ENCODE measurements around the gene DLGAP4.
"Not testable (repeated sequence)": the region's sequence is repeated elsewhere in the genome, so short reads cannot be mapped to it uniquely, and the experiment has no call there.

Gene DLGAP4

GRCh38 chr20:36498386-36499179 lies 192.4 kb downstream of the DLGAP4 start:
- Histone ChIP-seq H3K36me3 (ENCODE audit: insufficient read depth, low read depth, low read length) (peaks cover 72% of the 10 kb centered on the region), H3K9me3 (ENCODE audit: insufficient read depth, low read depth, low read length) (no peaks in the 10 kb centered on the region), H3K27me3 (ENCODE audit: insufficient read depth, low read length) (no peaks in the 10 kb centered on the region), H3K9ac (ENCODE audit: low read depth, low read length) (no peak overlapping the region), H3K27ac (ENCODE audit: low read length) (no peak overlapping the region), H3K4me1 (ENCODE audit: insufficient read depth, low read length) (no peaks in the 10 kb centered on the region), H3K4me3 (ENCODE audit: low read length) (no peak overlapping the region)

DNA sequence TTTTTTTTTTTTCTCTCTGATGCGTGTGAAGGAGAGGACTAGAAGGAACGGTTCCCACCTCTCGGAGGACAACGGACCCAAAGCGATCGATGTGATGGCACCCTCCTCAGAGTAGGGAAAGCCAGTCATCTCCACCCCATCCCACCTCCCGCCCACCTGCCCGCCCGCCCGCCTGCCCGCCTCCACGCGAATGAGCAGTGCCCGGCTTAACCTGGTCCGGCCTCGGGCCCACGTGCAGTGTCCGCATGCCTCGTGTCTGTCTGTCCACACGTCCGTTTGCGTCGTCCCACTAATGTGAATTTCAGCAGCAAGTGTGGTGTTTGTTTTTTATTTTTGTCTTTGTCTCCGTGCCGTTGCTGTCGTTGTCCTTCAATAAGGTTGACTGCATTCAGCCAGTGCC lies 193.1 kb downstream of the DLGAP4 start:
- Histone ChIP-seq H3K9ac (ENCODE audit: low read depth, low read length) (no peak overlapping the region), H3K27me3 (ENCODE audit: insufficient read depth, low read length) (no peaks in the 10 kb centered on the region), H3K4me3 (ENCODE audit: low read length) (no peak overlapping the region), H3K36me3 (ENCODE audit: insufficient read depth, low read depth, low read length) (peaks cover 74% of the 10 kb centered on the region), H3K4me1 (ENCODE audit: insufficient read depth, low read length) (no peaks in the 10 kb centered on the region), H3K27ac (ENCODE audit: low read length) (no peak overlapping the region), H3K9me3 (ENCODE audit: insufficient read depth, low read depth, low read length) (no peaks in the 10 kb centered on the region)

DNA sequence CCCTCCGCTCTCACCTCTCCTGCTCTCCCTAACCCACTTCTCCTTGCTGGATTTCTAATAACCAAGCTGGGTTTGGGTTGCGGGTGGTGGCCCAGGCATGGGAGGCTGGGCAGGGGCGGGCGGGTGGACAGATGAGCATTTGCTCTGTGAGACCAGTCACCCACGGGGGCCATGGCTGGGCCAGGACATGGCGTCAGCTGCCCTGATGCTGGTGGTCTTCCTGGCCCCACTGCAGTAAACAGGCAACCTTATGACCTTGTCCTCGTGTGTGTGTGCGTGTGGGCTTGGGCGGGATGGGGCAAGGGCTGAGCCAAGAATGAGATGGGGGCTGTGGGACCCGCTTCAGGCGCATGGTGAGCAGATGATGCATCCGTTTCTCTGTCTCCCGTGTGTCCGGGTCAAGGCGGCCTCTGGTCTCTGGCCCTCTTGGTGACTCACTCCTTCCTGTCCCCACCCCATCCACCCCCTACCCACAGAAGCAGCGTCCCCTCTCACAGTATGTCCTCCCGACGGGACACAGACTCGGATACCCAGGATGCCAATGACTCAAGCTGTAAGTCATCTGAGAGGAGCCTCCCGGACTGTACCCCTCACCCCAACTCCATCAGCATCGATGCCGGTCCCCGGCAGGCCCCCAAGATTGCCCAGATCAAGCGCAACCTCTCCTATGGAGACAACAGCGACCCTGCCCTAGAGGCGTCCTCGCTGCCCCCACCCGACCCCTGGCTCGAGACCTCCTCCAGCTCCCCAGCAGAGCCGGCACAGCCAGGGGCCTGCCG lies 193.8 kb downstream of the DLGAP4 start:
- Histone ChIP-seq H3K27me3 (ENCODE audit: insufficient read depth, low read length) (no peaks in the 10 kb centered on the region), H3K27ac (ENCODE audit: low read length) (no peak overlapping the region), H3K36me3 (ENCODE audit: insufficient read depth, low read depth, low read length) (peaks cover 81% of the 10 kb centered on the region), H3K4me3 (ENCODE audit: low read length) (no peak overlapping the region), H3K9me3 (ENCODE audit: insufficient read depth, low read depth, low read length) (no peaks in the 10 kb centered on the region), H3K9ac (ENCODE audit: low read depth, low read length) (no peak overlapping the region), H3K4me1 (ENCODE audit: insufficient read depth, low read length) (no peaks in the 10 kb centered on the region)

DNA sequence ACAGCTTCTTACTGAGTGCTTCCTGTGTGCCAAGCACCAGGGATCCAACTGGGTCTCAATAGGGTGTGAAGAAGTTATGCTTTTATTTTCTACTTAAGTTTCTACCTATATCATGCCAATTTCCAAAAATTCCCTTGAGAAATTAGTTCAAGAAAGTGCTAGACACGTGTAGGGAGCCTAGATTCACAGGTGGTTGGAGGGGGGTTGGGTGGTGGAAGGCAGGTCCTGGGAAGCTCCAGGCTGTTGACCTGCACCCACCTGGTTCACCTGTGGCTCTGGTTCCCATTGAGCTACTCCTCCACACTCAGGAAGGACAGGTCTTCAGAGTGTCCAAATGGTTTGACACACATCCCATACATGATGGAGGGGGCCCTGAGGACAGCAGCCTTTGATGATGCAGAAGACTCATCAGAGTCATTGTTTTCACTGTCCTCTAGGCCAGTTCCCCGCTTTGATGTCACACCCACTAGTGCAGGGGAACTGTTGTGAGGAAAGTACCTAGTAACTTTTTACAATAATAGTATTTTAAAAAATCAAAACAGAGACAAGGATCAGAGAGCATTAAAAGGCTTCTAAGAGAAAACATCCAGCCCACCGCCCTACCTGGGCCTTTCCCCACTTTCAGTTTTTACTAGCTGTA lies 195.3 kb downstream of the DLGAP4 start:
- Histone ChIP-seq H3K36me3 (ENCODE audit: insufficient read depth, low read depth, low read length) (peaks cover 87% of the 10 kb centered on the region), H3K4me1 (ENCODE audit: insufficient read depth, low read length) (no peaks in the 10 kb centered on the region), H3K4me3 (ENCODE audit: low read length) (no peak overlapping the region), H3K9ac (ENCODE audit: low read depth, low read length) (no peak overlapping the region), H3K27ac (ENCODE audit: low read length) (no peak overlapping the region), H3K27me3 (ENCODE audit: insufficient read depth, low read length) (no peaks in the 10 kb centered on the region), H3K9me3 (ENCODE audit: insufficient read depth, low read depth, low read length) (no peaks in the 10 kb centered on the region)

GRCh38 chr20:36504295-36504694 lies 198.2 kb downstream of the DLGAP4 start:
- Histone ChIP-seq H3K9ac (ENCODE audit: low read depth, low read length) (no peak overlapping the region), H3K4me3 (ENCODE audit: low read length) (no peak overlapping the region), H3K27me3 (ENCODE audit: insufficient read depth, low read length) (no peaks in the 10 kb centered on the region), H3K36me3 (ENCODE audit: insufficient read depth, low read depth, low read length) (peaks cover 76% of the 10 kb centered on the region), H3K9me3 (ENCODE audit: insufficient read depth, low read depth, low read length) (no peaks in the 10 kb centered on the region), H3K27ac (ENCODE audit: low read length) (no peak overlapping the region), H3K4me1 (ENCODE audit: insufficient read depth, low read length) (no peaks in the 10 kb centered on the region)

GRCh38 chr20:36506253-36506652 lies 200.1 kb downstream of the DLGAP4 start:
- peaks cover 57% of the 10 kb centered on the region for H3K36me3 ChIP-seq (ENCODE audit: insufficient read depth, low read depth, low read length)
- no peaks in the 10 kb centered on the region for H3K27me3 ChIP-seq (ENCODE audit: insufficient read depth, low read length)
- H3K9ac ChIP-seq (ENCODE audit: low read depth, low read length) = no peak overlapping the region
- H3K27ac ChIP-seq (ENCODE audit: low read length) = no peak overlapping the region
- no peak overlapping the region for H3K4me3 ChIP-seq (ENCODE audit: low read length)
- H3K9me3 ChIP-seq (ENCODE audit: insufficient read depth, low read depth, low read length) = no peaks in the 10 kb centered on the region
- H3K4me1 ChIP-seq (ENCODE audit: insufficient read depth, low read length) = no peaks in the 10 kb centered on the region

- peaks cover 44% of the 10 kb centered on the region for H3K36me3 ChIP-seq (ENCODE audit: insufficient read depth, low read depth, low read length)
Measured at GRCh38 chr20:36507746-36508145, 201.6 kb downstream of the DLGAP4 start.

GRCh38 chr20:36519012-36519719 lies 213.0 kb downstream of the DLGAP4 start:
- Histone ChIP-seq H3K27ac (ENCODE audit: low read length) (no peak overlapping the region), H3K9ac (ENCODE audit: low read depth, low read length) (no peak overlapping the region), H3K9me3 (ENCODE audit: insufficient read depth, low read depth, low read length) (no peaks in the 10 kb centered on the region), H3K27me3 (ENCODE audit: insufficient read depth, low read length) (no peaks in the 10 kb centered on the region), H3K4me3 (ENCODE audit: low read length) (no peak overlapping the region), H3K4me1 (ENCODE audit: insufficient read depth, low read length) (no peaks in the 10 kb centered on the region), H3K36me3 (ENCODE audit: insufficient read depth, low read depth, low read length) (peaks cover 59% of the 10 kb centered on the region)

More at GRCh38 chr20:36507746-36508145, 201.6 kb downstream of the DLGAP4 start:
- H3K27me3 ChIP-seq (ENCODE audit: insufficient read depth, low read length) = no peaks in the 10 kb centered on the region
- no peak overlapping the region for H3K27ac ChIP-seq (ENCODE audit: low read length)
- H3K9me3 ChIP-seq (ENCODE audit: insufficient read depth, low read depth, low read length) = no peaks in the 10 kb centered on the region
- no peaks in the 10 kb centered on the region for H3K4me1 ChIP-seq (ENCODE audit: insufficient read depth, low read length)
- H3K9ac ChIP-seq (ENCODE audit: low read depth, low read length) = no peak overlapping the region
- H3K4me3 ChIP-seq (ENCODE audit: low read length) = no peak overlapping the region

DNA sequence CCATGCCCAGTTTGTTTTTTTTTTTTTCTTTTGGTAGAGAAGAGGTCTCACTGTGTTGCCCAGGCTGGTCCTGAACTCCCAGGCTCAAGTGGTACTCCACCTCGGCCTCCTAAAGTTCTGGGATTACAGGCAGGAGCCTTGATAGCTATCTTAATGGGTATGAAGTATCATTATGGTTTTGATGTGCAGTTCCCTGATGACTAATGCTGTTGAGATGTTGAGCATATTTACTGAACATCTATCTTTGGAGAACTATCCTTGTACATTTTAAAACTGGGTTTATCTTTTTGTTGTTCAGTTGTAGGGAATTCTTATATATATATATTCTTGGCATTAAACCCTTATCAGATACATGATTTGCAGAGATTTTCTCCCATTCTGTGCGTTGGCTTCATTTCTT lies 213.8 kb downstream of the DLGAP4 start:
- Histone ChIP-seq H3K27me3 (ENCODE audit: insufficient read depth, low read length) (no peaks in the 10 kb centered on the region), H3K27ac (ENCODE audit: low read length) (no peak overlapping the region), H3K36me3 (ENCODE audit: insufficient read depth, low read depth, low read length) (peaks cover 54% of the 10 kb centered on the region)

GRCh38 chr20:36521526-36521925 lies 215.4 kb downstream of the DLGAP4 start:
- Histone ChIP-seq H3K27me3 (ENCODE audit: insufficient read depth, low read length) (no peaks in the 10 kb centered on the region), H3K4me3 (ENCODE audit: low read length) (no peak overlapping the region), H3K36me3 (ENCODE audit: insufficient read depth, low read depth, low read length) (peaks cover 60% of the 10 kb centered on the region), H3K9ac (ENCODE audit: low read depth, low read length) (no peak overlapping the region), H3K9me3 (ENCODE audit: insufficient read depth, low read depth, low read length) (no peaks in the 10 kb centered on the region), H3K4me1 (ENCODE audit: insufficient read depth, low read length) (no peaks in the 10 kb centered on the region), H3K27ac (ENCODE audit: low read length) (no peak overlapping the region)

More for the DNA sequence above, 213.8 kb downstream of the DLGAP4 start:
- H3K9me3 ChIP-seq (ENCODE audit: insufficient read depth, low read depth, low read length) = no peaks in the 10 kb centered on the region
- no peak overlapping the region for H3K9ac ChIP-seq (ENCODE audit: low read depth, low read length)
- H3K4me1 ChIP-seq (ENCODE audit: insufficient read depth, low read length) = no peaks in the 10 kb centered on the region
- H3K4me3 ChIP-seq (ENCODE audit: low read length) = no peak overlapping the region

GRCh38 chr20:36522412-36522811 lies 216.3 kb downstream of the DLGAP4 start:
- H3K4me3 ChIP-seq (ENCODE audit: low read length); H3K4me1 ChIP-seq (ENCODE audit: insufficient read depth, low read length); H3K9me3 ChIP-seq (ENCODE audit: insufficient read depth, low read depth, low read length); H3K27me3 ChIP-seq (ENCODE audit: insufficient read depth, low read length); H3K27ac ChIP-seq (ENCODE audit: low read length); H3K9ac ChIP-seq (ENCODE audit: low read depth, low read length): not testable (repeated sequence)
- peaks cover 68% of the 10 kb centered on the region for H3K36me3 ChIP-seq (ENCODE audit: insufficient read depth, low read depth, low read length)
